Measurements from ENCODE around the gene ATG5. TPM values are rescaled to one million over a fixed set of nuclear protein-coding genes. Genes with fewer than 3 reads are reported as not detected.

The ATG5 gene
- total and polyA plus RNA-seq, 2 donors from 2014 or later: 26.5 to 31.6 TPM

DNA sequence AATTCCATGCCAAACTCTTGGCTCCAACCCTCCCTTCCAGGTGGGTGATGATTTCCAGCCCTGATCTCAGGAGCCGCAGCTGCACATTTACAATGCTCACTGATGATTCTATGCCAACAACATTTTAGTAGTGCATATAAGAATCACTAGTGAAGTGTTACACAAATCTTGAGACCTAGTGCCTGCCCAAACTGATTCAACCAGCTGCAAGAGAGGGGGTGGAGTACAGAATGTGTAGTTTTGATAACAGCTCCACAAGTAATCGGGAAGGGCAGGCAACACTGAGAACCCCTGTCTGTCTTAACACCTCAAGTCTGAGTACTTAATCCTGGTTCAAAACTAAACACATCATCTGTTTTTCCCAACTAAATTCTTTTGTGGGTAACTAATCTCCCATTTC, 147.8 kb downstream of the ATG5 start:
- intact Hi-C loops (cut with DNase I): no loop called here
- Histone ChIP-seq H3K4me3 (ENCODE audit: low read length in 3 of 3) (no peak overlapping the region), H3K36me3 (ENCODE audit: control insufficient read depth in 2 of 3, insufficient read depth in 3 of 3, low read length in 3 of 3) (no peaks in the 10 kb centered on the region), H3K9ac (ENCODE audit: low read length in 3 of 3) (no peak overlapping the region), H3K9me3 (ENCODE audit: control insufficient read depth in 2 of 3, insufficient read depth in 1 of 3, low read length in 3 of 3) (no peaks in the 10 kb centered on the region), H3K4me1 (ENCODE audit: control insufficient read depth in 2 of 3, insufficient read depth in 2 of 3, low read depth in 1 of 3, low read length in 3 of 3) (no peaks in the 10 kb centered on the region), H3K27ac (ENCODE audit: low read depth in 2 of 2, low read length in 2 of 2) (no peak overlapping the region), H3K27me3 (ENCODE audit: control insufficient read depth, insufficient read depth, low read length) (no peaks in the 10 kb centered on the region)
- FAIRE-seq (no peak), DNase-seq (no peak)
- TF ChIP-seq, protein P1, sequence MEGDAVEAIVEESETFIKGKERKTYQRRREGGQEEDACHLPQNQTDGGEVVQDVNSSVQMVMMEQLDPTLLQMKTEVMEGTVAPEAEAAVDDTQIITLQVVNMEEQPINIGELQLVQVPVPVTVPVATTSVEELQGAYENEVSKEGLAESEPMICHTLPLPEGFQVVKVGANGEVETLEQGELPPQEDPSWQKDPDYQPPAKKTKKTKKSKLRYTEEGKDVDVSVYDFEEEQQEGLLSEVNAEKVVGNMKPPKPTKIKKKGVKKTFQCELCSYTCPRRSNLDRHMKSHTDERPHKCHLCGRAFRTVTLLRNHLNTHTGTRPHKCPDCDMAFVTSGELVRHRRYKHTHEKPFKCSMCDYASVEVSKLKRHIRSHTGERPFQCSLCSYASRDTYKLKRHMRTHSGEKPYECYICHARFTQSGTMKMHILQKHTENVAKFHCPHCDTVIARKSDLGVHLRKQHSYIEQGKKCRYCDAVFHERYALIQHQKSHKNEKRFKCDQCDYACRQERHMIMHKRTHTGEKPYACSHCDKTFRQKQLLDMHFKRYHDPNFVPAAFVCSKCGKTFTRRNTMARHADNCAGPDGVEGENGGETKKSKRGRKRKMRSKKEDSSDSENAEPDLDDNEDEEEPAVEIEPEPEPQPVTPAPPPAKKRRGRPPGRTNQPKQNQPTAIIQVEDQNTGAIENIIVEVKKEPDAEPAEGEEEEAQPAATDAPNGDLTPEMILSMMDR (IDR thresholded peaks at IDR 0.05; ENCODE audit: borderline replicate concordance, extremely low read depth, insufficient read depth): no peak

DNA sequence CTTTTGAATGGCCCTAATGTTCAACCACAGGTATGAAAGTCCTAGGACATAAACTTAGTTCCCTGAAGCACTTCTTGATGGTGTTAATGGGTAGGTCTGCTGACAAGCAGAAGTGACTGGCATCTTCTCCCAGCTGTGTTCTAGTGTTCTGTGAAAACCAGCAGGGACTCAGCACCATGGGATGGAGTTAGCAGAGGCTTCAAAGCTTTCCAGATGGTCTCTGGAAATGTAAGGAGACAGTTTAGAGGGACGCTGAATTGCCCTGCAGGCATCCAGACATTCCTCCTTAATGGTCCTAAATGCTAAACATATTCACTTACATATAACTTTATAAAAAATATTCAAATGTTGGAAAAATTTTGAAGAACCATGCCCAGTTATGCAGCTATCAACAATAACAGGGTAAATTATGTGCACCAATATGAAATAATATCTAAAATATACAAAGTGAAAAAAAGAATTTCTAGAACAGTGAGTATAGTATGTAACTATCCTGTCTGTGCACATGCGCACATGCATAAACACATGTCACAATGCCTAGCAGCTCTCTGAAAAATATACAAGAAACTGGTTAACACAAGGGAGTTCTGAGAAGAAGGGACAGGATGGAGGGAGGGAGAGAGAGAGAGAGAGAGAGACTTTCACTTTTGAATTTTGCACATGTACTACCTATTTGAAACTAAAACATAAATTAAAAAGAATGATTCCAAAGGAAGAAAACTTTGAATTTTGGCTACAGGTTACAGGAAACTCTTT, 152.3 kb downstream of the ATG5 start:
- H3K4me3 ChIP-seq (ENCODE audit: low read length in 3 of 3): no peak overlapping the region
- H3K4me1 ChIP-seq (ENCODE audit: control insufficient read depth in 2 of 3, insufficient read depth in 2 of 3, low read depth in 1 of 3, low read length in 3 of 3): no peaks in the 10 kb centered on the region
- intact Hi-C loops (cut with DNase I): no loop called here
- DNase-seq (no peak), FAIRE-seq (no peak)
- H3K27ac ChIP-seq (ENCODE audit: low read depth in 2 of 2, low read length in 2 of 2): no peak overlapping the region
- TF ChIP-seq, protein P1 (IDR thresholded peaks at IDR 0.05; ENCODE audit: borderline replicate concordance, extremely low read depth, insufficient read depth): no peak
- no peak overlapping the region for H3K9ac ChIP-seq (ENCODE audit: low read length in 3 of 3)
- H3K27me3 ChIP-seq (ENCODE audit: control insufficient read depth, insufficient read depth, low read length): no peaks in the 10 kb centered on the region
- no peaks in the 10 kb centered on the region for H3K36me3 ChIP-seq (ENCODE audit: control insufficient read depth in 2 of 3, insufficient read depth in 3 of 3, low read length in 3 of 3)
- H3K9me3 ChIP-seq (ENCODE audit: control insufficient read depth in 2 of 3, insufficient read depth in 1 of 3, low read length in 3 of 3): no peaks in the 10 kb centered on the region

DNA sequence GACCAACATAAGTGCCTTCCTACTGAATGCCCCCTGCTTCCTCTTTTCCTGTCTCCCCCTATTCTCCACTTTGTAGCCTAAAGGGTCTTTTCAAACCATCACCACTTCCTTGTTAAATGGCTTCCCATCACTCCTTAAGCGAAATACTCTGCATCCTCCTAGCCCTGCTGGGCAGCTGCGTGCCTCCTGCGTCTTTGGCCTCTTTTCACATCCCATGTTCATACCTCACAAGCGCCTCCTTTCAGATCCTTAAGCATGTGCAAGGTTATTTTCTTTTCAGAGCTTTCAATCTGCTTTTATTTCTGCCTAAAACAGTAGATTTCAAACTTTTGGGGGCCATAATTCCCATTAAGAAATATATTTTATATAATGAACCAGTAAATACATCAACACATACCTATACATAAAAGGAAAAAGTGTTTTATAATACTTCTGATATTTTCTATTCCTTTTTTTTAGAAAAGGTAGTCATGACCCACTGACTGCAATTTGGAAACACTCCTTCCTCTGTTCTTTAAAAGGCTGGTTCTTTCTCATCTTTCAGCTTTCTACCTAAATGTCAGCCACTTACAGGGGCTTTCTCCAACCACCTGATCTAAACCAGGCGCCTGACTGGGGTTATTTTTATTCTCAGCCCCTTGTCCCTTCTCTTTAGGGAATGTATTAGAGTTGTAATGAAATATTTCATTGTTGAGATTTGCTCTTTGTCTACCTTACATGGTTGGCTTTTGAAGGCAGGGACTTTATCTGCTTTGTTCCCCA, 155.3 kb downstream of the ATG5 start:
- Histone ChIP-seq H3K4me3 (ENCODE audit: low read length in 3 of 3) (no peak overlapping the region), H3K36me3 (ENCODE audit: control insufficient read depth in 2 of 3, insufficient read depth in 3 of 3, low read length in 3 of 3) (no peaks in the 10 kb centered on the region), H3K27me3 (ENCODE audit: control insufficient read depth, insufficient read depth, low read length) (no peaks in the 10 kb centered on the region), H3K27ac (ENCODE audit: low read depth in 2 of 2, low read length in 2 of 2) (no peak overlapping the region), H3K4me1 (ENCODE audit: control insufficient read depth in 2 of 3, insufficient read depth in 2 of 3, low read depth in 1 of 3, low read length in 3 of 3) (no peaks in the 10 kb centered on the region), H3K9ac (ENCODE audit: low read length in 3 of 3) (no peak overlapping the region), H3K9me3 (ENCODE audit: control insufficient read depth in 2 of 3, insufficient read depth in 1 of 3, low read length in 3 of 3) (no peaks in the 10 kb centered on the region)
- TF ChIP-seq, protein P1 (IDR thresholded peaks at IDR 0.05; ENCODE audit: borderline replicate concordance, extremely low read depth, insufficient read depth): no peak
- FAIRE-seq: no peak
- no peak for DNase-seq
- intact Hi-C loops (cut with DNase I): no loop called here

All from kidney (tissue), 14 donors.